Stimulated activated CD4-positive, alpha-beta T cell treated with anti-CD3 and anti-CD28 coated beads, TNF-alpha, amount 100 ng/mL, for 1 hour (primary cell): ENCODE data around the gene WBP2.
"Not testable (repeated sequence)": the region's sequence is repeated elsewhere in the genome, so short reads cannot be mapped to it uniquely, and the experiment has no call there.

ENCODE experiments used
- DNase-seq, 3 donors: peaks; one replicate each; pipeline ENCODE4 v3.0.0-alpha.2; 2020; ENCODE audit warnings: low read depth in 3 of 3, low spot score in 1 of 3

WBP2 gene

GRCh38 chr17:75889454-75889853 is 34.3 kb upstream of the WBP2 start:
- DNase-seq = no peak

- no peak for DNase-seq
These were observed 33.3 kb upstream of the WBP2 start for GRCh38 chr17:75888484-75888883.

- not testable (repeated sequence) for DNase-seq
These were observed 30.7 kb upstream of the WBP2 start for GRCh38 chr17:75885860-75886259.

GRCh38 chr17:75885431-75885830 is 30.3 kb upstream of the WBP2 start:
- DNase-seq = no peak

- no peak for DNase-seq
These were observed 26.7 kb upstream of the WBP2 start for GRCh38 chr17:75881678-75882454.

- no peak for DNase-seq
These were observed 25.1 kb upstream of the WBP2 start for GRCh38 chr17:75880266-75880665.

- no peak for DNase-seq
These were observed 23.3 kb upstream of the WBP2 start, which contains the start of gene TRIM47 for GRCh38 chr17:75878174-75878998. Gene TRIM47 (minus strand): TSS chr17:75878581. CDS start chr17:75878548, 33 bp downstream.

GRCh38 chr17:75877752-75878173 is 22.6 kb upstream of the WBP2 start:
- DNase-seq = peak in 2 of 3 donors; percentile 50 to 54

- DNase-seq = no peak
These were observed 22.0 kb upstream of the WBP2 start for GRCh38 chr17:75876938-75877751.

GRCh38 chr17:75876190-75876937 is 21.2 kb upstream of the WBP2 start:
- peak; percentile 40 to 65 (median 58) for DNase-seq

- DNase-seq = no peak
These were observed 20.7 kb upstream of the WBP2 start for GRCh38 chr17:75875940-75876189.

GRCh38 chr17:75875182-75875939 is 20.2 kb upstream of the WBP2 start:
- DNase-seq = no peak

- no peak for DNase-seq
These were observed 19.4 kb upstream of the WBP2 start for GRCh38 chr17:75874323-75875181.

GRCh38 chr17:75873587-75874322 is 18.6 kb upstream of the WBP2 start:
- no peak for DNase-seq

GRCh38 chr17:75872434-75873351 is 17.6 kb upstream of the WBP2 start:
- DNase-seq = peak in 1 of 3 donors; percentile 28

- DNase-seq = not testable (repeated sequence)
These were observed 15.1 kb upstream of the WBP2 start for GRCh38 chr17:75870228-75870627.
